Non-pigmented ciliary epithelial cell (primary cell): Measurements from ENCODE around the gene PPP6R1.

Experiments used
- DNase-seq: peaks from one replicate; pipeline ENCODE4 v3.0.0-alpha.2; 2010; ENCODE audit warnings: low read depth

The PPP6R1 gene, protein sequence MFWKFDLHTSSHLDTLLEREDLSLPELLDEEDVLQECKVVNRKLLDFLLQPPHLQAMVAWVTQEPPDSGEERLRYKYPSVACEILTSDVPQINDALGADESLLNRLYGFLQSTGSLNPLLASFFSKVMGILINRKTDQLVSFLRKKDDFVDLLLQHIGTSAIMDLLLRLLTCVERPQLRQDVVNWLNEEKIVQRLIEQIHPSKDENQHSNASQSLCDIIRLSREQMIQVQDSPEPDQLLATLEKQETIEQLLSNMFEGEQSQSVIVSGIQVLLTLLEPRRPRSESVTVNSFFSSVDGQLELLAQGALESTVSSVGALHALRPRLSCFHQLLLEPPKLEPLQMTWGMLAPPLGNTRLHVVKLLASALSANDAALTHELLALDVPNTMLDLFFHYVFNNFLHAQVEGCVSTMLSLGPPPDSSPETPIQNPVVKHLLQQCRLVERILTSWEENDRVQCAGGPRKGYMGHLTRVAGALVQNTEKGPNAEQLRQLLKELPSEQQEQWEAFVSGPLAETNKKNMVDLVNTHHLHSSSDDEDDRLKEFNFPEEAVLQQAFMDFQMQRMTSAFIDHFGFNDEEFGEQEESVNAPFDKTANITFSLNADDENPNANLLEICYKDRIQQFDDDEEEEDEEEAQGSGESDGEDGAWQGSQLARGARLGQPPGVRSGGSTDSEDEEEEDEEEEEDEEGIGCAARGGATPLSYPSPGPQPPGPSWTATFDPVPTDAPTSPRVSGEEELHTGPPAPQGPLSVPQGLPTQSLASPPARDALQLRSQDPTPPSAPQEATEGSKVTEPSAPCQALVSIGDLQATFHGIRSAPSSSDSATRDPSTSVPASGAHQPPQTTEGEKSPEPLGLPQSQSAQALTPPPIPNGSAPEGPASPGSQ

GRCh38 chr19:55258828-55259539 lies at the start of gene PPP6R1:
PPP6R1 (minus strand) TSS chr19:55259017; CDS start chr19:55247103, 11,914 bp downstream.
- peak; percentile 98 for DNase-seq

DNA sequence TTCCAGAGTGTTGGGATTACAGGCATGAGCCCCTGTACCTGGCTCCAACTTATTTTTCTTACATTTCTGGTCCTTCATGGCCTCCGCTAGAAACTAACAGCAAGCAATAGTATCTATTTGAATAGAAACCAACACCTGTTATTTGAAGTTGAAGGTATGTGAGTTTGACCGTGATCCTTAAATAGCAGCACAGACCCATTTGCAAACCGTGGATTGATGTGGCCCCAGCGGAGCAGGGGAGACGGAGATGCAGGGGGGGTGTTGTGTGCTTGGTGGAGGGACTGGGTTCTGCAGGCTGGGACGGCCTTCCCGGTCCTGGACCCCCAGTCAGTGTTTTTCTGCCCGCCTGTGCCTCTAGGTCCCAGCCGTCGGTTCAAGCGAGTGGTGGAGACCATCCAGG lies 49.5 kb upstream of the PPP6R1 start:
- DNase-seq = no peak

- DNase-seq = no peak
Observed at GRCh38 chr19:55306712-55307111, 47.9 kb upstream of the PPP6R1 start.

- DNase-seq = no peak
Observed at GRCh38 chr19:55305983-55306562, 47.3 kb upstream of the PPP6R1 start.

DNA sequence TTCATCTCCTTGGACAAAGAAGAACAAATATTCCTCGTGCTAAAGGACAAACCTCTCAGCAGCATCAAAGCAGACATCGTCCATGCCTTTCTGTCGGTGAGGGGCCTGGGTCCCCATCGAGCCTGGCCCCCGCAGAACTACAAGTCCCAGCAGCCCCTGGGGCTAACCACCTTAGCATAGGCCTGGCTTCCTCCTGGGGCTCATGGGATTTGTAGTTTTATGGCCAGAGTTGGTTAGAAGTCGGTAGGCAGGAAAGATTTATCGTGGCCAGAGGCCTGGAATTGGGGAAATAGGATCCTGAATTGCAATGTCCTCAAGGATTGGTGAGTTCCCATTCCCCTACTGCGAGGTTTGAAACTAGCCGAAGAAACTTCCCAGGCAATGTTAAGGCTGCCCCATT lies 46.7 kb upstream of the PPP6R1 start:
- DNase-seq = no peak

- no peak for DNase-seq
Observed at GRCh38 chr19:55304980-55305379, 46.2 kb upstream of the PPP6R1 start.

DNA sequence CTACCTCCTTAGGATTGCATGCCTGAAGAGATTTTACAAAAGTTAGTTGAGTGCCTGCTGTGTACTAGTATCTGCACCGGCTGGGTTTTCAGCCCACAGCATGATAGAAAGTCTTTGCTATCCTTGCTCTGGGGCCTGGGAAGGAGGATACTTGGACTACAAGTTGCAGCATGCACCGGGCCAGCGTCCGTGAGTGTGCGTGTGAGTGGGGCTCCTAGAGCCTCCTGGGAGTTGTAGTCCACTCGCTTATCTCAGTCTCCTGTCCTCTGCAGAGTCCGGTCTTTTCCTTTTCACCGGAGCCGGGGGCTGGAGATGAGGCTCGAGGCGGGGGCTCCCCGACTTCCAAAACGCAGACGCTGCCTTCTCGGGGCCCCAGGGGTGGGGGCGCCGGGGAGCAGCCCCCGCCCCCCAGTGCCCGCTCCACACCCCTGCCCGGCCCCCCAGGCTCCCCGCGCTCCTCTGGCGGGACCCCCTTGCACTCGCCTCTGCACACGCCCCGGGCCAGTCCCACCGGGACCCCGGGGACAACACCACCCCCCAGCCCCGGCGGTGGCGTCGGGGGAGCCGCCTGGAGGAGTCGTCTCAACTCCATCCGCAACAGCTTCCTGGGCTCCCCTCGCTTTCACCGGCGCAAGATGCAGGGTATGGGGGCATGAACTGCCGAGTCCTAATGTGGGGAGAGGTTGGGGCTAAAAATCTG lies 45.6 kb upstream of the PPP6R1 start:
- DNase-seq = no peak

GRCh38 chr19:55303477-55303876 lies 44.7 kb upstream of the PPP6R1 start:
- no peak for DNase-seq

DNA sequence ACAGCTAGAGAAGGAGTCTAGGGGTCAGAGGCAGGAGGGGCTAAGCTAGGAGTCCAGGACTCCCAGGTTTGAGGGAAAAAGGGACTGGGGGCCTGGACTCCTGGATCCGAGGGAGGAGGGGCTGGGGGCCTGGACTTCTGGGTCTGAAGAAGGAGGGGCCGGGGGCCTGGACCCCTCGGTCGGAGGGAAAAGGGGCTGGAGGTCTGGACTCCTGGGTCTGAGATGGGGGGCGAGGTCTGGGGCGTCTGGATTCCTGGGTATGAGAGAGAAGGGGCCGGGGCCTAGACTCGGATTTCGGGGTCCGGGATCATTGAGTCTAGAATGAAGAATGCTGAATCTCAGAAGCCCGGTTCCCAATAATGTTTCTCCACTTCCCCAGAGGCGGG lies 43.5 kb upstream of the PPP6R1 start:
- DNase-seq = no peak

- DNase-seq = no peak
Observed at GRCh38 chr19:55301459-55302317, 42.9 kb upstream of the PPP6R1 start.

- no peak for DNase-seq
Observed at GRCh38 chr19:55300886-55301458, 42.2 kb upstream of the PPP6R1 start.

- no peak for DNase-seq
Observed at GRCh38 chr19:55299991-55300390, 41.2 kb upstream of the PPP6R1 start.

- no peak for DNase-seq
Observed at GRCh38 chr19:55297267-55297666, 38.5 kb upstream of the PPP6R1 start.

GRCh38 chr19:55289117-55289796 lies 30.4 kb upstream of the PPP6R1 start:
- no peak for DNase-seq

- DNase-seq = no peak
Observed at GRCh38 chr19:55287361-55288079, 28.7 kb upstream of the PPP6R1 start.

DNA sequence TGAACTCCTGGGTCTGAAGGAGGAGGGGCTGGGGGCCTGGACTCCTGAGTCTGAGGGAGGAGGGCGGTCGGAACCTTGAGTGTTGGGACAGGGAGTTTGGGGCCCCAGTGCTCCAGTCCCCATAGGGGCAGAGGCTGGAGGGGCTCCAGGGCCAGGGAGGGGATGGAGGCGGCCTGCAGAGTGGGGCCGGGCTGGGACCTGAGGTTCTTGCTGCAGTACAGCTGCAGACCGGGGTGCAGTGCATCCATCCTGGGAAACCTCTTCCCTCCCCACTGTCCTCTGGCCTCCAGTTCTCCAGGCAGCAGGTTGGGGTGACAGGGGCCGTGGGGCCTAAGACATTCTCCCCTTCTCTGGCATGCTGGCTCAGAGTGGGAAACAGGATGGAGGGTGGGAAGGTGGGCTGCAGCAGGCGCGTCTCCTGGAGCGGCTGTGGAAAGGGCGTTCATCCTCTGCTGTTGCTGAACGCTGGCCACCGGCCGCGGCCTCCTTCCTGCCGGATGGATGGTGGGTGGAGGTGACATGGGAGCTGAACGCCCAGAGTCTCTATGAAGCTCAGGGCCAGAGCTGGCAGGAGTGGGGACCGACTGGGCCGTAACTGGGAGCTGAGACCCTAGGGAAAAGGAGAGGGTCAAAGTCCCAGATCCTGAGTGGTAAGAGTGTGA lies 26.5 kb upstream of the PPP6R1 start:
- no peak for DNase-seq

- DNase-seq = no peak
Observed at GRCh38 chr19:55284405-55285058, 25.7 kb upstream of the PPP6R1 start.
